HCT116 (cell line): ENCODE results near the gene PSENEN. TPM values are rescaled to one million over a fixed set of nuclear protein-coding genes. Genes with fewer than 3 reads are reported as not detected.

ENCODE experiments used
- ATAC-seq: fragments of 200-7000 bp; cut with Tn5 transposase; 2 replicates; pipeline ENCODE4 v1.9.1; 2020; ENCODE audit warnings: mild to moderate bottlenecking, moderate library complexity
- BruUV-seq: library from RNA; stranded (reverse); fragments of 400-500 nt; replicated peaks from 2 replicates; lab custom pipeline; 2021; lab: Mats Ljungman, UMichigan
- CTCF ChIA-PET: fragments of 300-600 bp; sonication (Branson Sonifier 250); formaldehyde crosslinking; loops from one replicate; lab custom pipeline; 2021; ENCODE audit warnings: antibody characterized with exemption; lab: Charles Lee
- POLR2A ChIA-PET: fragments of 300-600, 350-600 bp; sonication (Branson Sonifier 250); formaldehyde crosslinking; loops from one replicate; lab custom pipeline; 2021; ENCODE audit warnings: antibody characterized with exemption; lab: Charles Lee
- RAD21 ChIA-PET, 2 experiments: fragments of 300-600 bp; sonication (Branson Sonifier 250); formaldehyde crosslinking; loops; one replicate each; lab custom pipeline; 2023; ENCODE audit warnings: low total read pairs in 2 of 2; ENCODE audit not compliant: uncharacterized antibody in 2 of 2, unreplicated experiment in 2 of 2, low non-redundant PET in 1 of 2; lab: Charles Lee
- DNase-seq: peaks from one replicate; pipeline ENCODE4 v3.0.0-alpha.2; 2010; ENCODE audit warnings: low read depth, low spot score
- H2AFZ ChIP-seq: fragments of 200-600 bp; shearing (Covaris generic), sonication (generic); 2 replicates; pipeline ENCODE4 v1.6.1; 2017; ENCODE audit warnings: low read depth, mixed run types, mixed read lengths, antibody characterized with exemption, low read length; ENCODE audit not compliant: poor library complexity, severe bottlenecking
- H3K27ac ChIP-seq: 2 replicates; pipeline ENCODE4 v1.5.1; 2012; ENCODE audit warnings: low read depth, low read length
- H3K27me3 ChIP-seq: fragments of 200-600 bp; sonication (generic); 2 replicates; pipeline ENCODE4 v1.6.1; 2016; ENCODE audit warnings: mixed run types, low read length, mixed read lengths; ENCODE audit not compliant: insufficient read depth
- H3K36me3 ChIP-seq, 2 experiments: fragments of 200-500 bp in 1 of 2; fragments of 200-600 bp in 1 of 2; sonication (Bioruptor generic) in 1 of 2; sonication (generic) in 1 of 2; 2 replicates each; pipeline versions ENCODE4 v1.5.1 to v1.6.1; 2014 to 2016; ENCODE audit warnings: low read length in 2 of 2, inconsistent platforms in 1 of 2, mixed read lengths in 1 of 2, mixed run types in 1 of 2; ENCODE audit not compliant: insufficient read depth in 2 of 2, control insufficient read depth in 1 of 2
- H3K4me1 ChIP-seq, 2 experiments: fragments of 200-600 bp in 1 of 2; sonication (generic) in 1 of 2; 2 replicates each; pipeline versions ENCODE4 v1.5.1 to v1.6.1; 2012 to 2017; ENCODE audit warnings: low read length in 2 of 2, inconsistent platforms in 1 of 2, mild to moderate bottlenecking in 1 of 2, mixed read lengths in 1 of 2, mixed run types in 1 of 2, moderate library complexity in 1 of 2; ENCODE audit not compliant: insufficient read depth in 2 of 2, control insufficient read depth in 1 of 2
- H3K4me2 ChIP-seq: fragments of 200-600 bp; sonication (generic); 2 replicates; pipeline ENCODE4 v1.6.1; 2017; ENCODE audit warnings: mixed run types, low read length, mixed read lengths
- H3K4me3 ChIP-seq, 2 experiments: fragments of 200-600 bp in 1 of 2; sonication (generic) in 1 of 2; replicated peaks in 1 of 2; 2 replicates each; pipeline ENCODE4 v1.5.1; 2011 to 2016; ENCODE audit warnings: low read length in 2 of 2, control low read depth in 1 of 2, low read depth in 1 of 2, mild to moderate bottlenecking in 1 of 2, mixed read lengths in 1 of 2, mixed run types in 1 of 2
- H3K79me2 ChIP-seq: fragments of 200-600 bp; sonication (generic); 2 replicates; pipeline ENCODE4 v1.6.1; 2017; ENCODE audit warnings: mild to moderate bottlenecking, mixed run types, low read length, moderate library complexity, mixed read lengths; ENCODE audit not compliant: insufficient read depth
- H3K9ac ChIP-seq: fragments of 200-600 bp; sonication (generic); 2 replicates; pipeline ENCODE4 v1.6.1; 2016; ENCODE audit warnings: low read length, mixed read lengths
- H3K9me2 ChIP-seq: fragments of 200-600 bp; sonication (generic), shearing (Covaris generic); 2 replicates; pipeline ENCODE4 v1.6.1; 2017; ENCODE audit warnings: mixed run types, mild to moderate bottlenecking, moderate library complexity; ENCODE audit not compliant: insufficient read depth
- H3K9me3 ChIP-seq, 2 experiments: fragments of 200-500 bp in 1 of 2; fragments of 200-600 bp in 1 of 2; sonication (Bioruptor generic) in 1 of 2; sonication (generic) in 1 of 2; 2 replicates each; pipeline ENCODE4 v1.6.1; 2014 to 2017; ENCODE audit warnings: low read length in 2 of 2, mixed read lengths in 2 of 2, inconsistent platforms in 1 of 2, low read depth in 1 of 2, mild to moderate bottlenecking in 1 of 2, mixed run types in 1 of 2, moderate library complexity in 1 of 2; ENCODE audit not compliant: control insufficient read depth in 1 of 2, insufficient read depth in 1 of 2
- H4K20me1 ChIP-seq: fragments of 200-600 bp; sonication (generic), shearing (Covaris generic); 2 replicates; pipeline ENCODE4 v1.6.1; 2017; ENCODE audit warnings: mixed run types, mild to moderate bottlenecking, moderate library complexity; ENCODE audit not compliant: insufficient read depth
- CBX3 ChIP-seq: IDR thresholded peaks from 2 replicates; pipeline ENCODE4 v1.6.1; 2012; ENCODE audit warnings: low read depth
- CEBPB ChIP-seq: IDR thresholded peaks from 2 replicates; pipeline ENCODE4 v1.6.1; 2012; ENCODE audit warnings: low read depth
- FOSL1 ChIP-seq: IDR thresholded peaks from 2 replicates; pipeline ENCODE4 v1.6.1; 2012; ENCODE audit warnings: low read depth
- POLR2A ChIP-seq: IDR thresholded peaks from 2 replicates; pipeline ENCODE4 v1.7.0; 2011; ENCODE audit warnings: borderline replicate concordance; ENCODE audit not compliant: insufficient read depth, insufficient read length; ENCODE audit errors: extremely low read depth
- POLR2AphosphoS5 ChIP-seq: IDR thresholded peaks from 2 replicates; pipeline ENCODE4 v1.6.1; 2011; ENCODE audit warnings: mild to moderate bottlenecking, low read depth, low read length, moderate library complexity
- RAD21 ChIP-seq: IDR thresholded peaks from 2 replicates; pipeline ENCODE4 v1.6.1; 2012; ENCODE audit warnings: low read depth, mild to moderate bottlenecking
- SRF ChIP-seq: IDR thresholded peaks from 2 replicates; pipeline ENCODE4 v1.6.1; 2012; ENCODE audit warnings: low read depth
- TCF7L2 ChIP-seq: IDR thresholded peaks from 2 replicates; pipeline ENCODE4 v1.7.0; 2011; ENCODE audit warnings: borderline replicate concordance, inconsistent platforms; ENCODE audit not compliant: insufficient read depth, insufficient read length; ENCODE audit errors: extremely low read depth
- YY1 ChIP-seq: IDR thresholded peaks from 2 replicates; pipeline ENCODE4 v1.6.1; 2011; ENCODE audit warnings: low read length, low read depth, moderate library complexity, mild to moderate bottlenecking; ENCODE audit not compliant: insufficient replicate concordance; ENCODE audit errors: extremely low read depth
- intact Hi-C: fragments of 100-400 bp; cut with micrococcal nuclease; formaldehyde crosslinking; loops from 2 replicates; pipeline ENCODE4 v1.10.0; 2022
- total RNA-seq: library from RNA; stranded (reverse); gene quantifications from one replicate; pipeline ENCODE4 v1.2.1, GENCODE V29; 2021; ENCODE audit not compliant: unreplicated experiment

The PSENEN gene
- total RNA-seq, 1 experiment from 2014 or later, result 55.3 TPM

DNA sequence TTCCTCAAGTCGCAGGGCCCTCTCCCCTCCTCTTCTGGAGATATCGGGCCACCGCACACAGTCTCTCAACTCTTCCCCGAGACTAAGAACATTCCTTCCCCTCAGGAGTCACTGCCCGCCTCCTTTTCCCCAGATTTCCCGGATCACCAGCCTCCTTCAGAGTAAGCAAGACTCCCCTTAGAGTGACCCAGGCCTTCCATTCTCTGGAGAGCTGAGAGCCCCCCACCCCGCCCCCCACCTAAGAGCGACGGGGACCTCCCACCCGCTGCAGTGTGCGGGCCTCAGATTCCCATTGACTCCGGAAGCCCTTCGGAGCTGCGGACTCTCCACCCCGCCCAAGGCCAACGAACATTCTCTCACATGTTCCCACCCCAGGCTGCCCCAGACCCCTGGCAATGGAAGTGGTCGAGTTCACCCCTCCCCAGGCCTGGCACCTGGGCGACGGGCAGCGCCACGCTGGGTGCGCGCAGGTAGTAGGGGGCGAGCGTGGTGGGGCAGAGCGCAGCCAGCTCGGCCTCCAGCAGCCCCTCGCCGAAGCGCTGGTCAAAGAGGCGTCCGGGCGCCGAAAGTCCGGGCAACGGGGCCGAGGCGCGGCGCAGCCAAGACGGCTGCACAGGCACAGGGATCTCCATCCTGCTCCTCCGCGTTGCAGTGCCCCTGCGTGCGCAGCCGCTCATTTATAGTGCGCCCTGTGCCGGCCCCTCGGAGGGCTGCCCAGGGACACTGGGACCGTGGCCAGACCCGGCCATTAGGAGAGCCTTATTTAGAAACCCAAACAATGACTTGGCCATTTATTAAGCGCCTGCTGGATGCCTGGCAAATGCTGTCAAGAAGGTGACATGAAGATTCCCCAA is 11.2 kb downstream of the PSENEN start, which contains the start of gene HSPB6:
TSS of gene HSPB6 (minus strand) at position 653 of the 854 bp plus-strand sequence. CDS start at position 632, 21 bp downstream.
- Histone ChIP-seq H4K20me1 (no peaks in the 10 kb centered on the region), H3K9me3 (no peaks in the 10 kb centered on the region), H3K9me2 (no peaks in the 10 kb centered on the region), H3K4me1 (peaks cover 14 to 25% of the 10 kb centered on the region in 2 experiments), H3K36me3 (peaks cover under 1 to 12% of the 10 kb centered on the region in 2 experiments; a peak in 3 of 4 replicates), H3K79me2 (peaks cover 17% of the 10 kb centered on the region), H3K27me3 (no peaks in the 10 kb centered on the region), H3K9ac (peak within 1 kb of the TSS; percentile 56), H3K4me3 (peak within 1 kb of the TSS; percentile 92 to 96), H3K4me2 (peak within 1 kb of the TSS; percentile 83), H3K27ac (peak within 1 kb of the TSS; percentile 75), H2AFZ (no peak within 1 kb of the TSS)
- CTCF ChIA-PET, result interaction anchor here (1.0 kb wide), 1 partner anchor 8 kb away, joined by 5 read pairs; the partner anchor contains the start of gene LIN37
- POLR2A ChIA-PET, result interaction anchor here (0.9 to 2.3 kb wide), 4 partner anchors 8 to 12 kb away, joined by 3 to 20 read pairs (median 4); partner anchors contain the start of genes LIN37, PSENEN and U2AF1L4
- ATAC-seq, result no peak
- no TSS peak for BruUV-seq
- DNase-seq, result no peak
- TF ChIP-seq SRF, result no peak
- no peak for TF ChIP-seq POLR2AphosphoS5
- no peak for TF ChIP-seq POLR2A
- no peak for TF ChIP-seq TCF7L2
- TF ChIP-seq FOSL1, result no peak
- TF ChIP-seq RAD21, result no peak
- TF ChIP-seq CBX3, result no peak
- TF ChIP-seq YY1, result no peak
- TF ChIP-seq CEBPB, result no peak
- intact Hi-C loops, result no loop called here
- RAD21 ChIA-PET, result no interaction called here
